Common myeloid progenitor, CD34-positive (primary cell): ENCODE data around the gene ZNF747.
A peak's percentile ranks its signal among the peaks of the same experiment; 100 is the strongest.

Source experiments
- CTCF ChIA-PET: fragments of 350-600 bp; sonication (Branson Sonifier 250); formaldehyde crosslinking; loops from one replicate; lab custom pipeline; 2021; ENCODE audit warnings: antibody characterized with exemption; lab: Charles Lee
- POLR2A ChIA-PET: fragments of 350-600 bp; sonication (Branson Sonifier 250); formaldehyde crosslinking; loops from one replicate; lab custom pipeline; 2021; ENCODE audit warnings: antibody characterized with exemption; lab: Charles Lee
- DNase-seq, 3 donors: peaks; one replicate each; pipeline versions ENCODE4 v3.0.0 to v3.0.0-alpha.2; 2013
- H3K27ac ChIP-seq, 2 experiments: 1 replicate in 1 of 2; 2 replicates in 1 of 2; pipeline ENCODE4 v1.7.0; 2013; ENCODE audit warnings: inconsistent platforms in 2 of 2, low read length in 2 of 2, mild to moderate bottlenecking in 2 of 2, low read depth in 1 of 2, moderate library complexity in 1 of 2; ENCODE audit not compliant: severe bottlenecking in 2 of 2, insufficient read depth in 1 of 2, poor library complexity in 1 of 2
- H3K27me3 ChIP-seq, 5 experiments: replicated peaks in 2 of 5; 1 replicate in 3 of 5; 2 replicates in 2 of 5; pipeline versions ENCODE4 v1.6.1 to v1.7.0; 2013; ENCODE audit warnings: low read length in 4 of 5, mild to moderate bottlenecking in 2 of 5, moderate library complexity in 2 of 5, inconsistent platforms in 1 of 5; ENCODE audit not compliant: insufficient read depth in 5 of 5, control insufficient read depth in 4 of 5
- H3K36me3 ChIP-seq, 4 experiments: 1 replicate in 2 of 4; 2 replicates in 2 of 4; pipeline versions ENCODE4 v1.6.1 to v1.7.0; 2013; ENCODE audit warnings: low read length in 3 of 4, control low read depth in 1 of 4, mild to moderate bottlenecking in 1 of 4; ENCODE audit not compliant: control insufficient read depth in 4 of 4, insufficient read depth in 4 of 4
- H3K4me1 ChIP-seq, 4 experiments: 1 replicate in 3 of 4; 2 replicates in 1 of 4; pipeline versions ENCODE4 v1.6.1 to v1.7.1; 2013; ENCODE audit warnings: low read length in 3 of 4, mild to moderate bottlenecking in 3 of 4, control low read depth in 1 of 4, inconsistent platforms in 1 of 4, moderate library complexity in 1 of 4; ENCODE audit not compliant: control insufficient read depth in 4 of 4, insufficient read depth in 4 of 4; ENCODE audit errors: control extremely low read depth in 1 of 4
- H3K4me3 ChIP-seq, 7 experiments: 1 replicate in 4 of 7; 2 replicates in 3 of 7; pipeline versions ENCODE4 v1.5.1 to v1.7.0; 2013; ENCODE audit warnings: mild to moderate bottlenecking in 7 of 7, low read length in 6 of 7, moderate library complexity in 6 of 7, inconsistent platforms in 2 of 7, low read depth in 2 of 7, control low read depth in 1 of 7; ENCODE audit not compliant: insufficient read depth in 4 of 7, control insufficient read depth in 1 of 7; ENCODE audit errors: extremely low read depth in 1 of 7
- H3K9me3 ChIP-seq, 5 experiments: 1 replicate in 4 of 5; 2 replicates in 1 of 5; pipeline versions ENCODE4 v1.6.1 to v1.7.1; 2013; ENCODE audit warnings: low read length in 4 of 5, mild to moderate bottlenecking in 2 of 5, inconsistent platforms in 1 of 5, low read depth in 1 of 5, moderate library complexity in 1 of 5; ENCODE audit not compliant: control insufficient read depth in 4 of 5, insufficient read depth in 2 of 5; ENCODE audit errors: control extremely low read depth in 1 of 5
- WGBS: methylation state at CpG from one replicate; pipeline ENCODE4 v1.1.5; 2013; ENCODE audit not compliant: insufficient coverage; 5-methylcytosine and 5-hydroxymethylcytosine counted together

The ZNF747 gene

GRCh38 chr16:30490210-30490609 is 44.4 kb downstream of the ZNF747 start:
- no peak overlapping the region for H3K27ac ChIP-seq
- ChIA-PET POLR2A (no interaction called here), CTCF (interaction anchor here (0.6 to 1.5 kb wide), 5 partner anchors 10 to 153 kb away, joined by 3 to 5 read pairs (median 3); no protein-coding TSS in a partner anchor)

GRCh38 chr16:30488764-30489605 is 45.7 kb downstream of the ZNF747 start:
- Histone ChIP-seq H3K36me3 (peaks cover 7 to 44% (median 26%) of the 10 kb centered on the region in 4 experiments), H3K4me3 (no peak overlapping the region), H3K27me3 (no peaks in the 10 kb centered on the region), H3K27ac (no peak overlapping the region), H3K4me1 (peaks cover 0 to 13% (median 11%) of the 10 kb centered on the region in 4 experiments), H3K9me3 (no peaks in the 10 kb centered on the region)
- ChIA-PET POLR2A (interaction anchor here (0.6 kb wide), 1 partner anchor 789 kb away, joined by 3 read pairs; no protein-coding TSS in a partner anchor), CTCF (interaction anchor here (0.9 to 1.7 kb wide), 8 partner anchors 14 to 205 kb away, joined by 3 to 5 read pairs (median 3); partner anchors contain the start of gene DCTPP1)
- WGBS: 97% methylated on average over 5 of the region's 11 CpGs
- DNase-seq: no peak

More at GRCh38 chr16:30490210-30490609, 44.4 kb downstream of the ZNF747 start:
- 89% methylated on average over 4 of the region's 6 CpGs for WGBS
- Histone ChIP-seq H3K4me1 (peaks cover 0 to 13% (median 11%) of the 10 kb centered on the region in 4 experiments), H3K4me3 (no peak overlapping the region), H3K9me3 (no peaks in the 10 kb centered on the region), H3K27me3 (no peaks in the 10 kb centered on the region), H3K36me3 (peaks cover 9 to 51% (median 32%) of the 10 kb centered on the region in 4 experiments)
- no peak for DNase-seq

- H3K36me3 ChIP-seq: peaks cover 11 to 58% (median 44%) of the 10 kb centered on the region in 4 experiments
- WGBS: 86% methylated on average over 6 of the region's 7 CpGs
- CTCF ChIA-PET: interaction anchor here (0.8 to 1.4 kb wide), 2 partner anchors 13 to 50 kb away, joined by 4 to 5 read pairs; partner anchors contain the start of gene ITGAL
Observed at GRCh38 chr16:30485818-30486436, 48.7 kb downstream of the ZNF747 start.

GRCh38 chr16:30484887-30485286 is 49.8 kb downstream of the ZNF747 start:
- DNase-seq: no peak
- POLR2A ChIA-PET: no interaction called here
- H3K4me1 ChIP-seq: peaks cover 0 to 6% (median 5%) of the 10 kb centered on the region in 4 experiments
- no peaks in the 10 kb centered on the region for H3K9me3 ChIP-seq
- H3K36me3 ChIP-seq: peaks cover 11 to 61% (median 41%) of the 10 kb centered on the region in 4 experiments
- H3K27ac ChIP-seq: no peak overlapping the region
- CTCF ChIA-PET: no interaction called here
- no peak overlapping the region for H3K4me3 ChIP-seq
- H3K27me3 ChIP-seq: no peaks in the 10 kb centered on the region

More at GRCh38 chr16:30485818-30486436, 48.7 kb downstream of the ZNF747 start:
- Histone ChIP-seq H3K27ac (no peak overlapping the region), H3K9me3 (no peaks in the 10 kb centered on the region), H3K4me1 (peaks cover 0 to 6% (median 5%) of the 10 kb centered on the region in 4 experiments), H3K4me3 (no peak overlapping the region), H3K27me3 (no peaks in the 10 kb centered on the region)
- peak in 1 of 3 donors; percentile 29 for DNase-seq
- POLR2A ChIA-PET: interaction anchor here (1.0 kb wide), 1 partner anchor 50 kb away, joined by 3 read pairs; no protein-coding TSS in a partner anchor

- POLR2A ChIA-PET: no interaction called here
- Histone ChIP-seq H3K27me3 (no peaks in the 10 kb centered on the region), H3K4me1 (peaks cover 0 to 6% (median 5%) of the 10 kb centered on the region in 4 experiments), H3K27ac (no peak overlapping the region), H3K9me3 (no peaks in the 10 kb centered on the region), H3K36me3 (peaks cover 9 to 57% (median 36%) of the 10 kb centered on the region in 4 experiments), H3K4me3 (no peak overlapping the region)
- 97% methylated on average over 3 of the region's 3 CpGs for WGBS
- CTCF ChIA-PET: interaction anchor here (0.6 to 1.8 kb wide), 4 partner anchors 9 to 34 kb away, joined by 3 to 4 read pairs (median 4); partner anchors contain the start of gene ITGAL
- no peak for DNase-seq
Observed at GRCh38 chr16:30482366-30482765, 52.3 kb downstream of the ZNF747 start.

GRCh38 chr16:30481381-30481780 is 53.3 kb downstream of the ZNF747 start:
- ChIA-PET POLR2A (no interaction called here), CTCF (interaction anchor here (1.2 to 1.8 kb wide), 3 partner anchors 8 to 36 kb away, joined by 3 to 4 read pairs (median 3); partner anchors contain the start of gene SEPHS2)
- Histone ChIP-seq H3K27me3 (no peaks in the 10 kb centered on the region), H3K9me3 (no peaks in the 10 kb centered on the region), H3K4me3 (no peak overlapping the region), H3K36me3 (peaks cover 9 to 55% (median 31%) of the 10 kb centered on the region in 4 experiments), H3K4me1 (peaks cover 0 to 6% (median 5%) of the 10 kb centered on the region in 4 experiments), H3K27ac (no peak overlapping the region)
- DNase-seq: no peak
- WGBS: 98% methylated on average over 4 of the region's 5 CpGs
